Transverse colon (tissue), 4 donors: Measurements from ENCODE around the gene CD70. TPM values are rescaled to one million over a fixed set of nuclear protein-coding genes. Genes with fewer than 3 reads are reported as not detected.

Experiments
- DNase-seq: peaks from one replicate; pipeline ENCODE4 v3.0.0-alpha.2; 2019
- H3K27ac ChIP-seq, 4 donors: fragments of 200-600 bp; sonication (generic); 2 replicates each; pipeline ENCODE4 v1.5.1; 2016 to 2018; ENCODE audit warnings: inconsistent platforms in 4 of 4
- H3K27me3 ChIP-seq: fragments of 200-600 bp; sonication (generic); 2 replicates; pipeline ENCODE4 v1.5.1; 2017; ENCODE audit warnings: inconsistent platforms
- H3K36me3 ChIP-seq, 4 donors: fragments of 200-600 bp; sonication (generic); 2 replicates each; pipeline ENCODE4 v1.5.1; 2017 to 2019; ENCODE audit warnings: inconsistent platforms in 4 of 4
- H3K4me1 ChIP-seq, 4 donors: fragments of 200-600 bp; sonication (generic); 2 replicates each; pipeline ENCODE4 v1.5.1; 2017 to 2020; ENCODE audit warnings: inconsistent platforms in 4 of 4
- H3K4me3 ChIP-seq, 4 donors: fragments of 200-600 bp; sonication (generic); 1 replicate in 1 of 4; 2 replicates in 3 of 4; pipeline versions ENCODE4 v1.5.1 to v1.6.1; 2017 to 2019; ENCODE audit warnings: inconsistent platforms in 4 of 4
- H3K9me3 ChIP-seq, 2 donors: fragments of 200-600 bp; sonication (generic); 2 replicates each; pipeline ENCODE4 v1.5.1; 2017 to 2019; ENCODE audit warnings: inconsistent platforms in 2 of 2
- CTCF ChIP-seq, 5 experiments: fragments of 200-600 bp in 3 of 5; fragments of 450-650 bp in 2 of 5; sonication (generic) in 3 of 5; IDR thresholded peaks; 1 replicate in 2 of 5; 2 replicates in 3 of 5; pipeline ENCODE4 v1.5.1; 2016 to 2017; ENCODE audit warnings: antibody characterized with exemption in 5 of 5, inconsistent platforms in 3 of 5, mild to moderate bottlenecking in 2 of 5, moderate library complexity in 1 of 5
- EP300 ChIP-seq: sonication (generic); formaldehyde crosslinking; IDR thresholded peaks from one replicate; pipeline ENCODE4 v1.6.1; 2017; ENCODE audit warnings: antibody characterized with exemption, low read depth
- POLR2A ChIP-seq: fragments of 450-650 bp; IDR thresholded peaks from one replicate; pipeline ENCODE4 v1.6.1; 2016; ENCODE audit warnings: antibody characterized with exemption, mild to moderate bottlenecking, moderate library complexity
- POLR2AphosphoS5 ChIP-seq, 3 donors: sonication (generic); formaldehyde crosslinking; IDR thresholded peaks; one replicate each; pipeline ENCODE4 v1.6.1; 2016; ENCODE audit warnings: antibody characterized with exemption in 3 of 3
- WGBS, 2 donors: methylation state at CpG; one replicate each; pipeline ENCODE4 v1.1.5; 2018; ENCODE audit warnings: low coverage in 1 of 2; 5-methylcytosine and 5-hydroxymethylcytosine counted together
- in situ Hi-C, 4 donors: fragments of 200-750 bp; cut with MboI; loops; one replicate each; pipeline versions ENCODE4 v1.15.0 to v1.15.1; 2017; ENCODE audit warnings: low sequenced_read_pairs in 3 of 4, low pct_ligation_motif_present in 1 of 4, low pct_unique_long_range_greater_than_20kb in 1 of 4
- intact Hi-C: fragments of 100-400 bp; cut with DNase I; formaldehyde crosslinking; loops from one replicate; pipeline ENCODE4 v1.15.1; 2023; ENCODE audit warnings: low total_unique reads
- total RNA-seq, 4 donors: library from RNA; depleted of rRNA; stranded (reverse); fragments of >200 nt; gene quantifications; one replicate each; pipeline ENCODE4 v1.1.0, GENCODE V29; 2016

The CD70 gene
- total RNA-seq, 4 donors from 2014 or later = not detected

- H3K27me3 ChIP-seq = peaks cover 29% of the 10 kb centered on the region
- H3K36me3 ChIP-seq = no peaks in the 10 kb centered on the region
- peaks cover 0 to 8% of the 10 kb centered on the region in 2 donors for H3K9me3 ChIP-seq
- no peak overlapping the region for H3K4me3 ChIP-seq
- no peak overlapping the region for H3K27ac ChIP-seq
- peak; percentile 32 for DNase-seq
- in situ Hi-C loops = no loop called here
- no peak for TF ChIP-seq EP300
- no peak for TF ChIP-seq CTCF (IDR thresholded peaks at IDR 0.05)
- no peak for TF ChIP-seq POLR2AphosphoS5 (IDR thresholded peaks at IDR 0.05)
- no peak for TF ChIP-seq POLR2A
- WGBS, 2 donors = 60% methylated on average over 4 of the region's 4 CpGs; no CpG with 5 or more reads in 1 of the 2 donors
- intact Hi-C loops = no loop called here
- H3K4me1 ChIP-seq = peaks cover 0 to 13% (median 7%) of the 10 kb centered on the region in 4 donors
Observed at GRCh38 chr19:6572217-6572616, 18.7 kb downstream of the CD70 start.

GRCh38 chr19:6571167-6571566 lies 19.8 kb downstream of the CD70 start:
- TF ChIP-seq EP300 (no peak), POLR2AphosphoS5 (IDR thresholded peaks at IDR 0.05) (no peak), POLR2A (no peak), CTCF (IDR thresholded peaks at IDR 0.05) (no peak)
- in situ Hi-C loops = no loop called here
- Histone ChIP-seq H3K27ac (no peak overlapping the region), H3K4me3 (no peak overlapping the region), H3K36me3 (no peaks in the 10 kb centered on the region), H3K27me3 (peaks cover 29% of the 10 kb centered on the region), H3K4me1 (peaks cover 0 to 2% (median 0%) of the 10 kb centered on the region in 4 donors), H3K9me3 (peaks cover 0 to 8% of the 10 kb centered on the region in 2 donors)
- intact Hi-C loops = no loop called here
- DNase-seq = no peak

- WGBS, 2 donors = 71 to 76% methylated on average over 3 of the region's 3 CpGs
- DNase-seq = no peak
- Histone ChIP-seq H3K27me3 (peaks cover 29% of the 10 kb centered on the region), H3K4me3 (no peak overlapping the region), H3K36me3 (no peaks in the 10 kb centered on the region), H3K27ac (no peak overlapping the region), H3K9me3 (peaks cover 0 to 8% of the 10 kb centered on the region in 2 donors), H3K4me1 (no peaks in the 10 kb centered on the region)
- in situ Hi-C loops = no loop called here
- TF ChIP-seq POLR2A (no peak), EP300 (no peak), POLR2AphosphoS5 (IDR thresholded peaks at IDR 0.05) (no peak), CTCF (IDR thresholded peaks at IDR 0.05) (no peak)
- intact Hi-C loops = no loop called here
Observed at GRCh38 chr19:6570764-6571163, 20.2 kb downstream of the CD70 start.

GRCh38 chr19:6568816-6569215 lies 22.1 kb downstream of the CD70 start:
- peaks cover 0 to 8% of the 10 kb centered on the region in 2 donors for H3K9me3 ChIP-seq
- WGBS, 2 donors = 43 to 47% methylated on average over 2 to 3 of the region's 3 CpGs
- peaks cover 29% of the 10 kb centered on the region for H3K27me3 ChIP-seq
- H3K4me3 ChIP-seq = no peak overlapping the region
- intact Hi-C loops = no loop called here
- no peak overlapping the region for H3K27ac ChIP-seq
- no peaks in the 10 kb centered on the region for H3K36me3 ChIP-seq
- no peak for DNase-seq
- TF ChIP-seq EP300 = no peak
- no peak for TF ChIP-seq CTCF (IDR thresholded peaks at IDR 0.05)
- TF ChIP-seq POLR2AphosphoS5 (IDR thresholded peaks at IDR 0.05) = no peak
- TF ChIP-seq POLR2A = no peak
- no peaks in the 10 kb centered on the region for H3K4me1 ChIP-seq
- in situ Hi-C loops = no loop called here
